HepG2 (cell line): ENCODE results near the gene CNPY4. TPM values are rescaled to one million over a fixed set of nuclear protein-coding genes. Genes with fewer than 3 reads are reported as not detected.

Experiments used
- ATM ChIP-seq: fragments of 450-650 bp; IDR thresholded peaks from 2 replicates; pipeline ENCODE4 v1.7.1; 2017; ENCODE audit warnings: mild to moderate bottlenecking, borderline replicate concordance
- BORCS8-MEF2B ChIP-seq: sonication (generic); formaldehyde crosslinking; IDR thresholded peaks from 2 replicates; pipeline ENCODE4 v1.8.0; 2022; ENCODE audit warnings: mild to moderate bottlenecking, missing genetic modification reagents
- DNMT1 ChIP-seq: sonication (generic); formaldehyde crosslinking; IDR thresholded peaks from 2 replicates; pipeline ENCODE4 v1.5.1; 2020; ENCODE audit warnings: mild to moderate bottlenecking, missing genetic modification reagents
- ESRRA ChIP-seq: sonication (generic); formaldehyde crosslinking; IDR thresholded peaks from 2 replicates; pipeline ENCODE4 v1.5.1; 2020; ENCODE audit warnings: mild to moderate bottlenecking, low read depth, missing genetic modification reagents
- HOXA7 ChIP-seq: sonication (generic); formaldehyde crosslinking; IDR thresholded peaks from 2 replicates; pipeline ENCODE4 v1.8.1; 2022; ENCODE audit warnings: mild to moderate bottlenecking, missing genetic modification reagents, moderate library complexity
- KAT2B ChIP-seq: fragments of 150-350 bp; IDR thresholded peaks from 2 replicates; pipeline ENCODE4 v1.6.1; 2014; ENCODE audit warnings: low read depth, low read length, borderline replicate concordance
- NFE2 ChIP-seq: sonication (generic); formaldehyde crosslinking; IDR thresholded peaks from 2 replicates; pipeline ENCODE4 v1.4.0; 2020; ENCODE audit warnings: missing genetic modification reagents
- PHF20 ChIP-seq: sonication (generic); formaldehyde crosslinking; IDR thresholded peaks from 2 replicates; pipeline ENCODE4 v1.5.0; 2020; ENCODE audit warnings: mild to moderate bottlenecking, missing genetic modification reagents
- POGZ ChIP-seq: sonication (generic); formaldehyde crosslinking; IDR thresholded peaks from 2 replicates; pipeline ENCODE4 v1.4.0; 2020; ENCODE audit warnings: mild to moderate bottlenecking, missing genetic modification reagents
- POLR2AphosphoS2 ChIP-seq: IDR thresholded peaks from 2 replicates; pipeline ENCODE4 v1.6.1; 2011; ENCODE audit warnings: low read depth, low read length, improper control_type of control experiment
- RELA ChIP-seq: sonication (generic); formaldehyde crosslinking; IDR thresholded peaks from 2 replicates; pipeline ENCODE4 v1.4.0; 2020; ENCODE audit warnings: missing genetic modification reagents
- SIN3B ChIP-seq: fragments of 150-350 bp; IDR thresholded peaks from 2 replicates; pipeline ENCODE4 v1.6.1; 2014; ENCODE audit warnings: low read length
- SNAPC2 ChIP-seq: sonication (generic); formaldehyde crosslinking; IDR thresholded peaks from 2 replicates; pipeline ENCODE4 v1.8.1; 2022; ENCODE audit warnings: mild to moderate bottlenecking, missing genetic modification reagents
- SP5 ChIP-seq: IDR thresholded peaks from 2 replicates; pipeline ENCODE4 v1.6.1; 2016; ENCODE audit warnings: low read depth, borderline replicate concordance
- SRSF1 ChIP-seq: fragments of 200-400 bp; formaldehyde crosslinking; optimal IDR thresholded peaks from 2 replicates; pipeline ENCODE3; 2017; ENCODE audit warnings: mild to moderate bottlenecking, low read depth, low read length, moderate library complexity
- U2AF2 ChIP-seq: fragments of 200-400 bp; formaldehyde crosslinking; IDR thresholded peaks from 2 replicates; pipeline ENCODE4 v1.6.1; 2017; ENCODE audit warnings: low read depth, mild to moderate bottlenecking, low read length
- ZFYVE20 ChIP-seq: sonication (generic); formaldehyde crosslinking; IDR thresholded peaks from 2 replicates; pipeline ENCODE4 v1.8.0; 2023; ENCODE audit warnings: low read depth, mild to moderate bottlenecking, moderate library complexity, missing genetic modification reagents, borderline replicate concordance
- ZMYM4 ChIP-seq: sonication (generic); formaldehyde crosslinking; IDR thresholded peaks from 2 replicates; pipeline ENCODE4 v1.8.1; 2023; ENCODE audit warnings: mild to moderate bottlenecking, missing genetic modification reagents
- ZNF333 ChIP-seq: sonication (generic); formaldehyde crosslinking; IDR thresholded peaks from 2 replicates; pipeline ENCODE4 v1.4.0; 2020; ENCODE audit warnings: mild to moderate bottlenecking, missing genetic modification reagents, borderline replicate concordance
- ZNF350 ChIP-seq: sonication (generic); formaldehyde crosslinking; IDR thresholded peaks from 2 replicates; pipeline ENCODE4 v1.4.0; 2020; ENCODE audit warnings: mild to moderate bottlenecking, low read depth, missing genetic modification reagents, borderline replicate concordance
- ZNF44 ChIP-seq: sonication (generic); formaldehyde crosslinking; IDR thresholded peaks from 2 replicates; pipeline ENCODE4 v1.5.1; 2020; ENCODE audit warnings: mild to moderate bottlenecking, missing genetic modification reagents
- ZNF572 ChIP-seq: sonication (generic); formaldehyde crosslinking; IDR thresholded peaks from 2 replicates; pipeline ENCODE4 v1.5.1; 2020; ENCODE audit warnings: mild to moderate bottlenecking, missing genetic modification reagents
- ZNF768 ChIP-seq: sonication (generic); formaldehyde crosslinking; IDR thresholded peaks from 2 replicates; pipeline ENCODE4 v1.4.0; 2020; ENCODE audit warnings: missing genetic modification reagents
- ZSCAN21 ChIP-seq: sonication (generic); formaldehyde crosslinking; IDR thresholded peaks from 2 replicates; pipeline ENCODE4 v1.8.0; 2022; ENCODE audit warnings: mild to moderate bottlenecking, missing genetic modification reagents, moderate library complexity, borderline replicate concordance
- polyA plus RNA-seq, 8 experiments: library from polyadenylated mRNA; depleted of rRNA in 3 of 8; stranded (reverse) in 7 of 8; unstranded in 1 of 8; fragments of >200 nt; fragmentation: Illumina TruSeq in 4 of 8; extraction: Trizol in 4 of 8; gene quantifications; 2 replicates each; pipeline versions ENCODE4 v1.2.1 to v1.2.3, GENCODE V29; 2011 to 2016; ENCODE audit warnings: low read depth in 4 of 8, missing spikeins in 1 of 8, mixed read lengths in 1 of 8; ENCODE audit not compliant: insufficient read depth in 1 of 8
- total RNA-seq, 5 experiments: library from RNA; depleted of rRNA; stranded (reverse); fragments of >200 nt; fragmentation: Illumina TruSeq; extraction: Trizol; gene quantifications; 2 replicates each; pipeline ENCODE4 v1.2.3, GENCODE V29; 2016; ENCODE audit warnings: low read depth in 1 of 5
- TF ChIP-seq, protein P1 (sequence below): sonication (generic); formaldehyde crosslinking; IDR thresholded peaks from 2 replicates; pipeline ENCODE4 v1.4.0; 2020; ENCODE audit warnings: mild to moderate bottlenecking, missing genetic modification reagents
- TF ChIP-seq, protein P2 (sequence below): IDR thresholded peaks from 2 replicates; pipeline ENCODE4 v1.6.1; 2016; ENCODE audit warnings: missing compliant biosample characterization, missing genetic modification reagents, borderline replicate concordance
- TF ChIP-seq, protein P3 (sequence below): sonication (generic); formaldehyde crosslinking; IDR thresholded peaks from 2 replicates; pipeline ENCODE4 v1.5.0; 2020; ENCODE audit warnings: missing genetic modification reagents

Gene CNPY4
- total and polyA plus RNA-seq, 2 of the 13 experiments (the other 11 are each of a cell fraction or from before 2014, with no cell fraction given) = 6.2 to 12.7 TPM

DNA sequence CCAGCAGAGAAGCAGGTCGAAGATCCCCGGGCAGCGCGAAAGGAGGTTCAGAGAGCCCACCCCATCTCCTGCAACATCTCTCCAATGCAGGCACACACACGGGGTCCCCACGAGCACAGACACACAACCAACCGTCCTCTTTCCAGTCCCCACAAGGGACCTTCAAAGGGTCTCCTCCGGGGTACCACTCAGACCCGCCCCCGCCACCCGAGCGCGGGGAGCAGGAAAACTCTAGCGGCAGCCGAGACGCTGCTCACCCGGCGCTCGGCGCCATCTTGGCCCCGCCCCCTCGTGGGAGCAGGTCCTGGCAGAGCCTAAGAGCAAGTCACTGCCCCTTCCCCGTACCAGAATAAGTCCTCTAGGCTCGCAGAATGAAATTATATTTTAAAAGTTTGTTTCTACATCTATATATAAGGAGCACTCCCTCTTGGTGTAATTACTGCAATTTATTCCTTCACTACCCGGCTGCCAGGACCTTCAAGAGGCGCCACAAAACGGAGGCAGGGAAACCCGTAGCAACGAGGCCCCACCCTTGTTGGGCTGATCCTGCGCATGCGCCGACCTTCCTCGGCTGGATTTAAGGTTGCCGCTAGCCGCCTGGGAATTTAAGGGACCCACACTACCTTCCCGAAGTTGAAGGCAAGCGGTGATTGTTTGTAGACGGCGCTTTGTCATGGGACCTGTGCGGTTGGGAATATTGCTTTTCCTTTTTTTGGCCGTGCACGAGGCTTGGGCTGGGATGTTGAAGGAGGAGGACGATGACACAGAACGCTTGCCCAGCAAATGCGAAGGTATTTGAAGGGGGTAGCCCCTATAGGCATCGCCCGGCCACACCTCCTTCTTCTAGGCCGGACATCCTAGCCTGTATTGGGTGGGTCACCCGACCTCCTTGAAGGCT lies at the start of gene CNPY4, which contains the start of gene TAF6 (continued):
- TF ChIP-seq POGZ (CRISPR knock-in tag) (0 out of 2 replicates have a peak, but pooled peaks have one; percentile 7), SRSF1 (no peak), U2AF2 (peak; percentile 90; the same call in 1 of the 2 replicates), POLR2AphosphoS2 (no peak), ZNF44 (CRISPR knock-in tag) (peak; percentile 74; the same call in 1 of the 2 replicates), RELA (CRISPR knock-in tag) (no peak), HOXA7 (no peak), ATM (no peak), ZFYVE20 (CRISPR knock-in tag) (no peak), ZMYM4 (CRISPR knock-in tag) (no peak; the same call in 1 of the 2 replicates), ZNF333 (CRISPR knock-in tag) (no peak), ZNF572 (no peak; the same call in 1 of the 2 replicates), ZNF350 (CRISPR knock-in tag) (no peak), ZNF768 (CRISPR knock-in tag) (peak; percentile 48; the same call in 1 of the 2 replicates), PHF20 (CRISPR knock-in tag) (peak; percentile 68; the same call in 1 of the 2 replicates), ESRRA (CRISPR knock-in tag) (no peak), SNAPC2 (CRISPR knock-in tag) (no peak), ZSCAN21 (CRISPR knock-in tag) (0 out of 2 replicates have a peak, but pooled peaks have one; percentile 18), NFE2 (CRISPR knock-in tag) (no peak), SIN3B (no peak), BORCS8-MEF2B (peak; percentile 77; the same call in 1 of the 2 replicates), SP5 (CRISPR knock-in tag) (peak; percentile 42; the same call in 1 of the 2 replicates), DNMT1 (CRISPR knock-in tag) (no peak), KAT2B (no peak)
- TF ChIP-seq, protein P1, sequence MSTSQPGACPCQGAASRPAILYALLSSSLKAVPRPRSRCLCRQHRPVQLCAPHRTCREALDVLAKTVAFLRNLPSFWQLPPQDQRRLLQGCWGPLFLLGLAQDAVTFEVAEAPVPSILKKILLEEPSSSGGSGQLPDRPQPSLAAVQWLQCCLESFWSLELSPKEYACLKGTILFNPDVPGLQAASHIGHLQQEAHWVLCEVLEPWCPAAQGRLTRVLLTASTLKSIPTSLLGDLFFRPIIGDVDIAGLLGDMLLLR = no peak
- TF ChIP-seq, protein P2, sequence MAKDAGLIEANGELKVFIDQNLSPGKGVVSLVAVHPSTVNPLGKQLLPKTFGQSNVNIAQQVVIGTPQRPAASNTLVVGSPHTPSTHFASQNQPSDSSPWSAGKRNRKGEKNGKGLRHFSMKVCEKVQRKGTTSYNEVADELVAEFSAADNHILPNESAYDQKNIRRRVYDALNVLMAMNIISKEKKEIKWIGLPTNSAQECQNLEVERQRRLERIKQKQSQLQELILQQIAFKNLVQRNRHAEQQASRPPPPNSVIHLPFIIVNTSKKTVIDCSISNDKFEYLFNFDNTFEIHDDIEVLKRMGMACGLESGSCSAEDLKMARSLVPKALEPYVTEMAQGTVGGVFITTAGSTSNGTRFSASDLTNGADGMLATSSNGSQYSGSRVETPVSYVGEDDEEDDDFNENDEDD = peak; percentile 65; the same call in 1 of the 2 replicates
- TF ChIP-seq, protein P3, sequence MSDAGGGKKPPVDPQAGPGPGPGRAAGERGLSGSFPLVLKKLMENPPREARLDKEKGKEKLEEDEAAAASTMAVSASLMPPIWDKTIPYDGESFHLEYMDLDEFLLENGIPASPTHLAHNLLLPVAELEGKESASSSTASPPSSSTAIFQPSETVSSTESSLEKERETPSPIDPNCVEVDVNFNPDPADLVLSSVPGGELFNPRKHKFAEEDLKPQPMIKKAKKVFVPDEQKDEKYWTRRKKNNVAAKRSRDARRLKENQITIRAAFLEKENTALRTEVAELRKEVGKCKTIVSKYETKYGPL = peak; percentile 67; the same call in 1 of the 2 replicates
